Measurements from ENCODE around the gene NRP1. TPM values are rescaled to one million over a fixed set of nuclear protein-coding genes. Genes with fewer than 3 reads are reported as not detected.

Gene NRP1
- polyA plus RNA-seq, 4 donors = 2.5 to 22.0 (median 12.3) TPM

- WGBS, 3 donors = 91 to 95% (median 93%) methylated on average over 8 of the region's 8 CpGs
- H3K27me3 ChIP-seq (ENCODE audit: control insufficient read depth in 3 of 3, insufficient read depth in 3 of 3, low read length in 3 of 3) = no peaks in the 10 kb centered on the region
- DNase-seq = no peak
- no peak for FAIRE-seq
- H3K9me3 ChIP-seq (ENCODE audit: control insufficient read depth in 2 of 2, insufficient read depth in 1 of 2, low read depth in 1 of 2, low read length in 1 of 2) = no peaks in the 10 kb centered on the region
- no peak overlapping the region for H3K27ac ChIP-seq (ENCODE audit: low read depth in 1 of 3, low read length in 2 of 3)
- H3K36me3 ChIP-seq (ENCODE audit: control insufficient read depth in 3 of 3, insufficient read depth in 2 of 3, low read depth in 1 of 3, low read length in 3 of 3) = no peaks in the 10 kb centered on the region
- no peaks in the 10 kb centered on the region for H3K4me1 ChIP-seq (ENCODE audit: control insufficient read depth in 3 of 3, insufficient read depth in 2 of 3, low read depth in 1 of 3, low read length in 2 of 3)
- H3K4me3 ChIP-seq (ENCODE audit: low read depth in 1 of 3, low read length in 3 of 3) = no peak overlapping the region
Measured at GRCh38 chr10:33237736-33238624, 96.5 kb downstream of the NRP1 start.

- 84 to 89% (median 86%) methylated on average over 6 of the region's 6 CpGs for WGBS, 3 donors
- FAIRE-seq = no peak
- H3K9me3 ChIP-seq (ENCODE audit: control insufficient read depth in 2 of 2, insufficient read depth in 1 of 2, low read depth in 1 of 2, low read length in 1 of 2) = no peaks in the 10 kb centered on the region
Measured at GRCh38 chr10:33236916-33237315, 97.6 kb downstream of the NRP1 start.

GRCh38 chr10:33235951-33236350, 98.5 kb downstream of the NRP1 start:
- 91 to 98% (median 95%) methylated on average over 3 of the region's 3 CpGs for WGBS, 3 donors
- H3K4me3 ChIP-seq (ENCODE audit: low read depth in 1 of 3, low read length in 3 of 3) = no peak overlapping the region
- H3K27ac ChIP-seq (ENCODE audit: low read depth in 1 of 3, low read length in 2 of 3) = no peak overlapping the region
- no peak for DNase-seq
- H3K36me3 ChIP-seq (ENCODE audit: control insufficient read depth in 3 of 3, insufficient read depth in 2 of 3, low read depth in 1 of 3, low read length in 3 of 3) = no peaks in the 10 kb centered on the region
- H3K4me1 ChIP-seq (ENCODE audit: control insufficient read depth in 3 of 3, insufficient read depth in 2 of 3, low read depth in 1 of 3, low read length in 2 of 3) = no peaks in the 10 kb centered on the region
- no peaks in the 10 kb centered on the region for H3K9me3 ChIP-seq (ENCODE audit: control insufficient read depth in 2 of 2, insufficient read depth in 1 of 2, low read depth in 1 of 2, low read length in 1 of 2)
- H3K27me3 ChIP-seq (ENCODE audit: control insufficient read depth in 3 of 3, insufficient read depth in 3 of 3, low read length in 3 of 3) = no peaks in the 10 kb centered on the region
- no peak for FAIRE-seq

More at GRCh38 chr10:33236916-33237315, 97.6 kb downstream of the NRP1 start:
- no peak for DNase-seq
- no peaks in the 10 kb centered on the region for H3K36me3 ChIP-seq (ENCODE audit: control insufficient read depth in 3 of 3, insufficient read depth in 2 of 3, low read depth in 1 of 3, low read length in 3 of 3)
- no peak overlapping the region for H3K4me3 ChIP-seq (ENCODE audit: low read depth in 1 of 3, low read length in 3 of 3)
- no peak overlapping the region for H3K27ac ChIP-seq (ENCODE audit: low read depth in 1 of 3, low read length in 2 of 3)
- no peaks in the 10 kb centered on the region for H3K4me1 ChIP-seq (ENCODE audit: control insufficient read depth in 3 of 3, insufficient read depth in 2 of 3, low read depth in 1 of 3, low read length in 2 of 3)
- no peaks in the 10 kb centered on the region for H3K27me3 ChIP-seq (ENCODE audit: control insufficient read depth in 3 of 3, insufficient read depth in 3 of 3, low read length in 3 of 3)

- 80 to 89% (median 88%) methylated on average over 8 of the region's 8 CpGs for WGBS, 3 donors
- DNase-seq = no peak
- Histone ChIP-seq H3K9me3 (ENCODE audit: control insufficient read depth in 2 of 2, insufficient read depth in 1 of 2, low read depth in 1 of 2, low read length in 1 of 2) (no peaks in the 10 kb centered on the region), H3K4me3 (ENCODE audit: low read depth in 1 of 3, low read length in 3 of 3) (no peak overlapping the region), H3K36me3 (ENCODE audit: control insufficient read depth in 3 of 3, insufficient read depth in 2 of 3, low read depth in 1 of 3, low read length in 3 of 3) (no peaks in the 10 kb centered on the region), H3K4me1 (ENCODE audit: control insufficient read depth in 3 of 3, insufficient read depth in 2 of 3, low read depth in 1 of 3, low read length in 2 of 3) (no peaks in the 10 kb centered on the region), H3K27me3 (ENCODE audit: control insufficient read depth in 3 of 3, insufficient read depth in 3 of 3, low read length in 3 of 3) (no peaks in the 10 kb centered on the region), H3K27ac (ENCODE audit: low read depth in 1 of 3, low read length in 2 of 3) (no peak overlapping the region)
- no peak for FAIRE-seq
Measured at GRCh38 chr10:33235251-33235884, 99.1 kb downstream of the NRP1 start.

- FAIRE-seq = no peak
- no peak for DNase-seq
- Histone ChIP-seq H3K4me3 (ENCODE audit: low read depth in 1 of 3, low read length in 3 of 3) (no peak overlapping the region), H3K9me3 (ENCODE audit: control insufficient read depth in 2 of 2, insufficient read depth in 1 of 2, low read depth in 1 of 2, low read length in 1 of 2) (no peaks in the 10 kb centered on the region), H3K4me1 (ENCODE audit: control insufficient read depth in 3 of 3, insufficient read depth in 2 of 3, low read depth in 1 of 3, low read length in 2 of 3) (peaks cover 0 to 3% (median 0%) of the 10 kb centered on the region in 3 donors), H3K36me3 (ENCODE audit: control insufficient read depth in 3 of 3, insufficient read depth in 2 of 3, low read depth in 1 of 3, low read length in 3 of 3) (no peaks in the 10 kb centered on the region), H3K27ac (ENCODE audit: low read depth in 1 of 3, low read length in 2 of 3) (no peak overlapping the region), H3K27me3 (ENCODE audit: control insufficient read depth in 3 of 3, insufficient read depth in 3 of 3, low read length in 3 of 3) (no peaks in the 10 kb centered on the region)
- 55 to 100% (median 92%) methylated on average over 1 of the region's 1 CpG for WGBS, 3 donors
Measured at GRCh38 chr10:33234831-33235237, 99.6 kb downstream of the NRP1 start.

- no peaks in the 10 kb centered on the region for H3K27me3 ChIP-seq (ENCODE audit: control insufficient read depth in 3 of 3, insufficient read depth in 3 of 3, low read length in 3 of 3)
- DNase-seq (no peak), FAIRE-seq (no peak)
- WGBS, 3 donors = 82 to 94% (median 86%) methylated on average over 3 of the region's 3 CpGs
- H3K27ac ChIP-seq (ENCODE audit: low read depth in 1 of 3, low read length in 2 of 3) = no peak overlapping the region
- no peaks in the 10 kb centered on the region for H3K9me3 ChIP-seq (ENCODE audit: control insufficient read depth in 2 of 2, insufficient read depth in 1 of 2, low read depth in 1 of 2, low read length in 1 of 2)
- no peaks in the 10 kb centered on the region for H3K36me3 ChIP-seq (ENCODE audit: control insufficient read depth in 3 of 3, insufficient read depth in 2 of 3, low read depth in 1 of 3, low read length in 3 of 3)
- H3K4me3 ChIP-seq (ENCODE audit: low read depth in 1 of 3, low read length in 3 of 3) = no peak overlapping the region
- peaks cover 0 to 4% (median 0%) of the 10 kb centered on the region in 3 donors for H3K4me1 ChIP-seq (ENCODE audit: control insufficient read depth in 3 of 3, insufficient read depth in 2 of 3, low read depth in 1 of 3, low read length in 2 of 3)
Measured at GRCh38 chr10:33233635-33234034, 100.8 kb downstream of the NRP1 start.

- Histone ChIP-seq H3K4me1 (ENCODE audit: control insufficient read depth in 3 of 3, insufficient read depth in 2 of 3, low read depth in 1 of 3, low read length in 2 of 3) (peaks cover 0 to 4% (median 0%) of the 10 kb centered on the region in 3 donors), H3K9me3 (ENCODE audit: control insufficient read depth in 2 of 2, insufficient read depth in 1 of 2, low read depth in 1 of 2, low read length in 1 of 2) (no peaks in the 10 kb centered on the region), H3K27ac (ENCODE audit: low read depth in 1 of 3, low read length in 2 of 3) (peak overlapping the region in 1 of 3 donors; percentile 1), H3K4me3 (ENCODE audit: low read depth in 1 of 3, low read length in 3 of 3) (no peak overlapping the region), H3K27me3 (ENCODE audit: control insufficient read depth in 3 of 3, insufficient read depth in 3 of 3, low read length in 3 of 3) (no peaks in the 10 kb centered on the region), H3K36me3 (ENCODE audit: control insufficient read depth in 3 of 3, insufficient read depth in 2 of 3, low read depth in 1 of 3, low read length in 3 of 3) (no peaks in the 10 kb centered on the region)
- FAIRE-seq (no peak), DNase-seq (no peak)
- WGBS, 3 donors = 80 to 90% (median 82%) methylated on average over 5 of the region's 5 CpGs
Measured at GRCh38 chr10:33233221-33233620, 101.2 kb downstream of the NRP1 start.

GRCh38 chr10:33231621-33232350, 102.7 kb downstream of the NRP1 start:
- Histone ChIP-seq H3K27me3 (ENCODE audit: control insufficient read depth in 3 of 3, insufficient read depth in 3 of 3, low read length in 3 of 3) (no peaks in the 10 kb centered on the region), H3K4me1 (ENCODE audit: control insufficient read depth in 3 of 3, insufficient read depth in 2 of 3, low read depth in 1 of 3, low read length in 2 of 3) (peaks cover 0 to 4% (median 0%) of the 10 kb centered on the region in 3 donors), H3K36me3 (ENCODE audit: control insufficient read depth in 3 of 3, insufficient read depth in 2 of 3, low read depth in 1 of 3, low read length in 3 of 3) (no peaks in the 10 kb centered on the region), H3K27ac (ENCODE audit: low read depth in 1 of 3, low read length in 2 of 3) (no peak overlapping the region), H3K4me3 (ENCODE audit: low read depth in 1 of 3, low read length in 3 of 3) (no peak overlapping the region), H3K9me3 (ENCODE audit: control insufficient read depth in 2 of 2, insufficient read depth in 1 of 2, low read depth in 1 of 2, low read length in 1 of 2) (no peaks in the 10 kb centered on the region)
- DNase-seq = no peak
- 63 to 82% (median 67%) methylated on average over 7 of the region's 7 CpGs for WGBS, 3 donors
- FAIRE-seq = no peak

Data from small intestine (tissue), 7 donors.